SIG-M5 treated with dmso at 0.1 percent for 504 hours (cell line): ENCODE data around the gene SPRED3.
"Not testable (repeated sequence)": the region's sequence is repeated elsewhere in the genome, so short reads cannot be mapped to it uniquely, and the experiment has no call there.

Experiments used
- DNase-seq: peaks from one replicate; lab custom pipeline; 2025; ENCODE audit not compliant: unreplicated experiment; lab: John Stamatoyannopoulos, UW

The SPRED3 gene

GRCh38 chr19:38389957-38390924 lies 1.7 kb downstream of the SPRED3 start:
- DNase-seq: no peak

GRCh38 chr19:38391911-38392464 lies 3.5 kb downstream of the SPRED3 start:
- no peak for DNase-seq

- no peak for DNase-seq
Observed at GRCh38 chr19:38392707-38393308, 4.3 kb downstream of the SPRED3 start.

- DNase-seq: no peak
Observed at GRCh38 chr19:38394488-38394887, 6.0 kb downstream of the SPRED3 start.

- no peak for DNase-seq
Observed at GRCh38 chr19:38395381-38396114, 7.1 kb downstream of the SPRED3 start.

GRCh38 chr19:38399081-38399480 lies 10.6 kb downstream of the SPRED3 start:
- no peak for DNase-seq

- DNase-seq: no peak
Observed at GRCh38 chr19:38399537-38399936, 11.0 kb downstream of the SPRED3 start.

- no peak for DNase-seq
Observed at GRCh38 chr19:38400361-38400760, 11.9 kb downstream of the SPRED3 start.

- DNase-seq: no peak
Observed at GRCh38 chr19:38401148-38401547, 12.7 kb downstream of the SPRED3 start.

- DNase-seq: no peak
Observed at GRCh38 chr19:38402623-38402966, 14.1 kb downstream of the SPRED3 start.

- peak; percentile 93 for DNase-seq
Observed at GRCh38 chr19:38402967-38403674, 14.6 kb downstream of the SPRED3 start, which contains the start of gene FAM98C. FAM98C (plus strand) TSS chr19:38403093; CDS start chr19:38403154, 61 bp downstream.

GRCh38 chr19:38404858-38405257 lies 16.4 kb downstream of the SPRED3 start:
- no peak for DNase-seq

- DNase-seq: no peak
Observed at GRCh38 chr19:38405276-38405675, 16.8 kb downstream of the SPRED3 start.

GRCh38 chr19:38409631-38410133 lies 21.2 kb downstream of the SPRED3 start:
- DNase-seq: no peak

GRCh38 chr19:38410407-38410806 lies 21.9 kb downstream of the SPRED3 start:
- DNase-seq: not testable (repeated sequence)

- DNase-seq: no peak
Observed at GRCh38 chr19:38411041-38411712, 22.7 kb downstream of the SPRED3 start.

- not testable (repeated sequence) for DNase-seq
Observed at GRCh38 chr19:38411898-38412297, 23.4 kb downstream of the SPRED3 start.

- no peak for DNase-seq
Observed at GRCh38 chr19:38412491-38412890, 24.0 kb downstream of the SPRED3 start.

GRCh38 chr19:38412961-38413360 lies 24.5 kb downstream of the SPRED3 start:
- no peak for DNase-seq

GRCh38 chr19:38413416-38413815 lies 24.9 kb downstream of the SPRED3 start:
- DNase-seq: no peak
